ENCODE data around the gene CDKL4. TPM values are rescaled to one million over a fixed set of nuclear protein-coding genes. Genes with fewer than 3 reads are reported as not detected.
A peak's percentile ranks its signal among the peaks of the same experiment; 100 is the strongest.
"Not testable (repeated sequence)": the region's sequence is repeated elsewhere in the genome, so short reads cannot be mapped to it uniquely, and the experiment has no call there.

The CDKL4 gene
- 14.7 TPM for total RNA-seq

DNA sequence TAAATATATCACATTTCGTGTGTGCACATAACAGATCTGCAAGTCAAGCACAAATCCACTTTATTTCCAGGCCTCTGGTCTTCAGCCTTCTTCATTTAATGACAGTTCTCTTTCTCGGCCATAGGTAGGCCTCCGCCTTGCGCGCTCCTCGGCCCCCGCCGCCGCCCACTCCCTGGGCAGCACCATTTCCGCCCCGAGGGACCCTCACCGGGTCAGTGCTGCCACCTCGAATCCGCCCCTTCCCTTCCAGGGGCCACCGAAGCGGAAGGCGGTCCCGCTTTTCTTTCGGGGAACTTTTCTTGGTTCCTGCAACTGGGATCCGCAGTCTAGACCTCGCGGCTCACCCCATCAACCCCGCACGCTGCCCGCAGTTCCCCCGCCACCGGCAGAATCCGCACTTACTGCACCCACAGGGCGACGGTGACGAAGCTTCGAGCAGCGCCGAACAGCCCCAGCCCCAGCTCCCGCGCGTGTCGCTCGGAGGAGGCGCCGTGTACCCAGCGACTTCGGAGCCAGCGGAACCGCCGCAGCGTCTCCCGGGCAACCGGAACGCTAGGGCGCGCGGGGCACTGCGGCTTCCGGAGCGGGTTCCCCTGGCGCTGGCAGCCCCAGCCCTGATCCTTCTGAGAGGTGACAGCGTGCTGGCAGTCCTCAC, at the start of gene CDKL4:
Gene CDKL4, minus strand, starts transcription at position 502 of the 655 bp plus-strand sequence.
- FAIRE-seq: no peak
- no peak for DNase-seq (ENCODE audit: low spot score in 2 of 2)

DNA sequence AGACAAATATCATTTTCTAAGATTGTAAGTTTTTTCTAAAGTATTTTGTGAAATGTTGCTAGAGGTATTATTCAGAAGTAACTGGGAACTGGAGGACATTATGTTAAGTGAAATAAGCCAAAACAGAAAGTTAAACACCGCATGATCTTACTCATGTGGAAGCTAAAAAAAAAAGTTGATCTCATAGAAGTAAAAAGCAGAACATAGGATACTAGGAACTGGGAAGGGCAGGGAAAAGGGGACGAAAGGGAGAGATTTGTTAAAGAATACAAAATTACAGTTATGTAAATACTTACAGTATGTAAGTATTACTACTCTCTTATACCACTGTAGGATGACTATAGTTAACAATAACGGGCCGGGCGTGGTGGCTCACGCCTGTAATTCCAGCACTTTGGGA, 46.7 kb upstream of the CDKL4 start:
- no peak for DNase-seq (ENCODE audit: low spot score in 2 of 2)
- FAIRE-seq: no peak

DNA sequence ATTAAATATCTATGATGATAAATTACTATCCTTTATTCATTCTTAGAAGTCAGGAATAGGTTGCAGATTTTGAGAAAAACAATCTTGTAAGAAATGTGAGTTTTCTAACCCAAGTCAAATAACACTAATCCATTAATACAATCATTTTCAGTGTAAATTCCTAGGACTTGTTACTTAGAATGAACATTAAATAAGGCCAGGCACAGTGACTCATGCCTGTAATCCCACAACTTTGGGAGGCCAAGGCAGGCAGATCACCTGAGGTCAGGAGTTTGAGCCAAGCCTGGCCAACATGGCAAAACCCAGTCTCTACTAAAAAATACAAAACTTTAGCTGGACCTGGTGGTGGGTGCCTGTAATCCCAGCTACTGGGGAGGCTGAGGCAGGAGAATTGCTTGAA, 45.8 kb upstream of the CDKL4 start:
- DNase-seq (ENCODE audit: low spot score in 2 of 2) (no peak), FAIRE-seq (no peak)

DNA sequence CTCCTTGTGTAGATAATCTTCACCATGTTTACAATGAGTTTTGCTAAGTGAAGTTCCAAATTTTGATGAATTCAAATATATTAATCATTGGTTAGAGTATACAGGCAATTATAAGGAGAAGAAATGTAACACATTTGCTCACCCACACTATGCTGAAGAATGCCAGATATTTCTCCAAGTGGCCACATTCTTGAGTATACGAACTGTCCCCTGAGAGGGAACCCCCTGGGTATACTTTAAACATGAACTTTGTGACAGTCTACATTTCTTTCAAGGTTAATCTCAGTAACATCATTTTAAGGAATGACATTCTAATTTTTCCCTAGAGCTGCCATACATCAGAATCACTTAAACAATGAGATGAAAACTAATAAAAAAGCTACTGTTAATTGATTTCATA, 39.8 kb upstream of the CDKL4 start:
- no peak for FAIRE-seq

DNA sequence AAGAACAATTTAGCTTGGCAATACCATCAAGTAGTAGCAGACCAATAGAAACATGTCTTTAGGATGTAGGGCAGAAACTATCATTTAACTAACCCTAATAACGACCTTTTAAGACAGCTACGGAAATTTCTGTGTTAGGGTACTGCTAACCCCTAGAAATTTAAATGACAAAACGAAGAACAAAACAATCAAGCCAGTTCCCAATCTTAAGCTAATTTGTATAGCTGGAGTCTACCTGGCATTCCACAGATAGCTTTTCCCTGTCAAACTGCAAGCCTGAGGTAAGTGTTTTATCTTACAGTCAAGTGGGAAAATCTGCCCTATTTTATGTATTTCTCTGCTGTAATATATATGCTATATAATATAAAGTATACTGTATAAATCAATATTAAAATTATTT, 37.6 kb upstream of the CDKL4 start:
- FAIRE-seq: no peak
- no peak for DNase-seq (ENCODE audit: low spot score in 2 of 2)

More for the DNA sequence above, 39.8 kb upstream of the CDKL4 start:
- DNase-seq (ENCODE audit: low spot score in 2 of 2): no peak

DNA sequence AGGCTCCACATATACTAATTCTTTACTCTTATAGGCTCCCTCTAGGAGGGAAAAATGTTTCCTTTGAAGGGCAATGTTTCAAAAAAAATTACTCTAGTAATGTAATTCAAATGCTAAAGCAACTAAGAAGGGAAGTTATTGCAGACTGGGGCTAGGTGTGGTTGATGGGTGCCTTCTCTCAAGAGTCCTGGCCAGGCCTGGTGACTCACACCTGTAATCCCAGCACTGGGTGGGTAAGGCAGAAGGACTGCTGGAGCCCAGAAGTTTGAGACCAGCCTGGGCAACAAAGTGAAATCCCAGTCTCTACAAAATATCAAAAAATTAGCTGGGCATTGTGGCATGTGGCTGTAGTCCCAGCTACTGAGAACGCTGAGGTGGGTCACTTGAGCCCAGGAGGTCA, 31.2 kb upstream of the CDKL4 start:
- FAIRE-seq (no peak), DNase-seq (ENCODE audit: low spot score in 2 of 2) (no peak)

GRCh38 chr2:39269941-39270340, 26.2 kb upstream of the CDKL4 start:
- FAIRE-seq (no peak), DNase-seq (ENCODE audit: low spot score in 2 of 2) (no peak)

- DNase-seq (ENCODE audit: low spot score in 2 of 2): no peak
- no peak for FAIRE-seq
Observed at GRCh38 chr2:39266916-39267434, 23.2 kb upstream of the CDKL4 start.

GRCh38 chr2:39266139-39266805, 22.5 kb upstream of the CDKL4 start:
- FAIRE-seq (no peak), DNase-seq (ENCODE audit: low spot score in 2 of 2) (no peak)

DNA sequence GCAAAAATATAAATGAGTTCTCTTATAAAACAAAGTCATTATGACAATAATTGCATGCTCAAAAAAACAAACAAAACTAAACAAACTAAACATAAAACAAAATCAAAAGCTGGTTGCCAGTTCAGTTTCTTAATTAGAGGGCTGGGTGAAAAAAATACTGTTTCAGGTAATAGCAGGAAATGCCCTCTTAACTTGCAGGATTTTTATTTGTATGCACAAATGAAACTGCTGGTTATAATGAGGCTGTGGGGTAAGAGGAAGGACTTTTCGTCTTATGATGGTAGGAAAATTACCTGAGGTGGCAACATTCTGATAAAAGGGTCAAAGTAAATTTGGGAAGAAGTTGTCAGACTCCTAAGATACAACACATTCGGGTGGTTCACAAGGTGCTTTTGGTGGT, 21.5 kb upstream of the CDKL4 start:
- FAIRE-seq (no peak), DNase-seq (ENCODE audit: low spot score in 2 of 2) (no peak)

DNA sequence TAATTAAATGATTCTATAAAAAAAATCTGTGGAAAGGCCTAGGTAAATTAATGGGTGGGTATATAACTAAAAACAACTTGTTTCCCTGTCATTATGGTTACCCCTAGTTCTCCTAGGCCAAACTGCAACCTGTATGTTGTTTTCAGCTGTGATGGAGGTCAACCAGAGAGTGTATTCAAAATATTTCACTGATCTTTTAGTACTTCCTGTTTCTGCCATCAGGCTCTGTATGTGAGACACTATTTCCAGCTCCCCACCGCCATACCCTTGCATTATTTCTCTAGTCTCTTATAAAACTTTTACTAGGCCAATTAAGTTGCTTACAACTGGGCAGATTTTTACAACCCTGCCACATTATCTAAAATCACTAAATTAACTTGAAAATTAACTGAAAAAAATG, 21.0 kb upstream of the CDKL4 start:
- FAIRE-seq (no peak), DNase-seq (ENCODE audit: low spot score in 2 of 2) (no peak)

GRCh38 chr2:39260087-39260486, 16.3 kb upstream of the CDKL4 start:
- FAIRE-seq (no peak), DNase-seq (ENCODE audit: low spot score in 2 of 2) (no peak)

- FAIRE-seq (peak; percentile 24), DNase-seq (ENCODE audit: low spot score in 2 of 2) (no peak)
Observed at GRCh38 chr2:39256040-39256439, 12.3 kb upstream of the CDKL4 start.

DNA sequence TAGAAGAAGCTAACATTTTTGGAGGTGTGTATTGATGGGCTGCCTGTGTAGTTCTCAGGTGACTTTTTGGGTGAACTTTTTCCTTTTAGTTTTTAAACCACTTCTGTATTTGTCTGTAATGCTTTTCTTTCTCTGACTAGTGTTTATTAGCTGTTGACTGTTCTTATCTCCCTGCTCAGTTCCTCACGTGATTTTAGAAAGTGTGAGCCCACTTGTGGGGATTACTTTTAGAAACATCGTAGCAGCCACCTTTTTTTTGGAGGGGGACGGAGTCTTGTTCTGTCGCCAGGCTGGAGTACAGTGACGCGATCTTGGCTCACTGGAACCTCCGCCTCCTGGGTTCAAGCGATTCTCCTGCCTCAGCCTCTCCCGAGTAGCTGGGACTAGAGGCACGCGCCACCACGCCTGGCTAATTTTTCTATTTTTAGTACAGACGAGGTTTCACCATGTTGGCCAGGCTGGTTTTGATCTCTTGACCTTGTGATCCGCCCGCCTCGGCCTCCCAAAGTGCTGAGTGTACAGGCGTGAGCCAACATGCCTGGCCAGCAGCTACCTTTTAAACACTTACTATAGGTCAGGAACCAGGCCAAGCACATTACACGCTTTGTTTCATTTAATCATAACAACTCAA, 9.2 kb upstream of the CDKL4 start:
- FAIRE-seq: no peak
- no peak for DNase-seq (ENCODE audit: low spot score in 2 of 2)

- DNase-seq (ENCODE audit: low spot score in 2 of 2) (no peak), FAIRE-seq (no peak)
Observed at GRCh38 chr2:39247512-39248043, 3.8 kb upstream of the CDKL4 start.

- no peak for DNase-seq (ENCODE audit: low spot score in 2 of 2)
- no peak for FAIRE-seq
Observed at GRCh38 chr2:39246382-39246980, 2.7 kb upstream of the CDKL4 start.

DNA sequence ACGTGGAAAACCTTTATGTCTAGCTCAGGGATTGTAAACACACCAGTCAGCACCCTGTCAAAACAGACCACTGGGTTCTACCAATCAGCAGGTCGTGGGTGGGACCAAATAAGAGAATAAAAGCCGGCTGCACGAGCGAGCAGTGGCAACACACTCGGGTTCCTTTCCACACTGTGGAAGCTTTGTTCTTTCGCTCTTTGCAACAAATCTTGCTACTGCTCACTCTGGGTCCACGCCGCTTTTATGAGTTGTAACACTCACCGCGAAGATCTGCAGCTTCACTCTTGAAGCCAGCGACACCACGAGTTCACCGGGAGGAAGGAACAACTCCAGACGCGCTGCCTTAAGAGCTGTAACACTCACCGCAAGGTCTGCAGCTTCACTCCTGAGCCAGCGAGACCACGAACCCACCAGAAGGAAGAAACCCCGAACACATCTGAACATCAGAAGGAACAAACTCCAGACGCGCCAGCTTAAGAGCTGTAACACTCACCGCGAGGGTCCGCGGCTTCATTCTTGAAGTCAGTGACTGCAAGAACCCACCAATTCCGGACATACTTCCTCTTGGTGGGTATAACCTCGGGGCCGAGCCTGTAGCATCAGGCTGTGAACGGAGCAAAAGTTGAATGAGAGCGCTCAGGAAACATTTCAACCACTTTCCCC, 1.3 kb upstream of the CDKL4 start:
- FAIRE-seq: not testable (repeated sequence)

DNA sequence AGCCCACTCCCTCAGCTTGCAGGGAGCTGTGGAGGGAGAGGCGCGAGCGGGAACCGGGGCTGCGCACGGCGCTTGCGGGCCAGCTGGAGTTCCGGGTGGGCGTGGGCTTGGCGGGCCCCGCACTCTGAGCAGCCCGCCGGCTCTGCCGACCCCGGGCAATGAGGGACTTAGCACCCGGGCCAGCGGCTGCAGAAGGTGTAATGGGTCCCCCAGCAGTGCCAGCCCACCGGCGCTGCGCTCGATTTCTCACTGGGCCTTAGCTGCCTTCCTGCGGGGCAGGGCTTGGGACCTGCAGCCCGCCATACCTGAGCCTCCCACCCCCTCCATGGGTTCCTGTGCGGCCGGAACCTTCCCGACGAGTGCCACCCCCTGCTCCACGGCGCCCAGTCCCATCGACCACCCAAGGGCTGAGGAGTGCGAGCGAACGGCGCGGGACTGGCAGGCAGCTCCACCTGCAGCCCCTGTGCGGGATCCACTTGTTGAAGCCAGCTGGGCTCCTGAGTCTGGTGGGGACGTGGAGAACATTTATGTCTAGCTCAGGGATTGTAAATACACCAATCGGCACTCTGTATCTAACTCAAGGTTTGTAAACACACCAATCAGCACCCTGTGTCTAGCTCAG, 582 bp upstream of the CDKL4 start:
- DNase-seq (ENCODE audit: low spot score in 2 of 2); FAIRE-seq: not testable (repeated sequence)

More for the DNA sequence above, 1.3 kb upstream of the CDKL4 start:
- not testable (repeated sequence) for DNase-seq (ENCODE audit: low spot score in 2 of 2)

DNA sequence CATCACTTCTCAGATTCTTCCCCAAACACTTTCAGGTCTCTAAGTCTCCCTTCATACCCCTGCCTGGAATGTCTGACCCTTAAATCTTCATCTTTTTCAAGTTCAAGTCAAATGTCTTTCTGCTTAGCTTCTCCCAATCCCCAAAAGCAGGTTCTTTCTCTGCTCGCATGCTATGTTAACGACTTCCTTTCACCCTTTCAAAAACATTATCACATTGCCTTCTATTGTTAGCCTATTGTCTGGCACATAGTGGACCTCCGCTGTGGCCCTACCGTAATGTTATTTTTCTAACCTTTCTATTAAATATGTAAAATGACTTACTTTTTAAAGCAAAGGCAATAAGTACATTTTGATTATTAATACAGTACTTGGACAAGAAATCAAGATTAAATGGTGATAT, 2.2 kb downstream of the CDKL4 start:
- DNase-seq (ENCODE audit: low spot score in 2 of 2): no peak
- no peak for FAIRE-seq

DNA sequence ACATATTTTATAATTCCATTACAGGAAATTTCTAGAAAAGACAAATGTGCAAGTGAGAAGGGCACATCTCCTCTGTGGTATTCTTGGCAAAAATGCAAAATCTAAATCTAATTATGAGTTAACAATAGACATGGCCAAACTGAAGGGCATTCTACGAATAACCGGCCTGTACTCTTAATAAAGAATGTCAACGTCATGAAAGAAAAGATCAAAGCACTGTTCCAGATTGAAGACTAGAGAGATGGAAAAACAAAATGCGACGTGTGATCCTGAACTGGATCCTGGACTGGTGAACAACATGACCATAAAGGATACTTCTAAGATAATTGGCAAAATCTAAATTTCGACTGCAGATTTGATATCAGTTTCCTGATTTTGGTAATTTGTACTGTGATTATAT, 3.0 kb downstream of the CDKL4 start:
- FAIRE-seq (no peak), DNase-seq (ENCODE audit: low spot score in 2 of 2) (no peak)
